IPS DF 6.9 (cell line): ENCODE measurements around the gene LY6G6D.
A peak's percentile ranks its signal among the peaks of the same experiment; 100 is the strongest.

Source experiments
- DNase-seq: peaks from one replicate; pipeline ENCODE4 v3.0.0-alpha.2; 2013; ENCODE audit warnings: low read depth, low spot score
- H3K27ac ChIP-seq: one replicate; pipeline ENCODE4 v1.5.1; 2013; ENCODE audit warnings: low read length, control low read depth
- H3K27me3 ChIP-seq: 2 replicates; pipeline ENCODE4 v1.6.1; 2013; ENCODE audit warnings: mild to moderate bottlenecking, low read length; ENCODE audit not compliant: control insufficient read depth, insufficient read depth
- H3K36me3 ChIP-seq: 2 replicates; pipeline ENCODE4 v1.6.1; 2013; ENCODE audit warnings: low read length; ENCODE audit not compliant: control insufficient read depth, insufficient read depth
- H3K4me1 ChIP-seq: 2 replicates; pipeline ENCODE4 v1.6.1; 2013; ENCODE audit warnings: low read length; ENCODE audit not compliant: control insufficient read depth, insufficient read depth
- H3K4me3 ChIP-seq: 2 replicates; pipeline ENCODE4 v1.5.1; 2013; ENCODE audit warnings: mild to moderate bottlenecking, low read length
- H3K9me3 ChIP-seq: 2 replicates; pipeline ENCODE4 v1.6.1; 2013; ENCODE audit warnings: low read length, inconsistent platforms; ENCODE audit not compliant: control insufficient read depth, insufficient read depth
- WGBS: extraction: QIAGEN DNeasy Blood & Tissue Kit; methylation state at CpG from one replicate; pipeline ENCODE4 v1.1.7; 2013; ENCODE audit warnings: mixed read lengths, missing lambda C conversion rate; ENCODE audit not compliant: insufficient read length, insufficient coverage; 5-methylcytosine and 5-hydroxymethylcytosine counted together

LY6G6D gene

GRCh38 chr6:31727717-31728671 is 12.8 kb downstream of the LY6G6D start:
- no CpG with 5 or more reads among the region's 41 CpGs for WGBS
- Histone ChIP-seq H3K4me1 (peaks cover 2% of the 10 kb centered on the region; the same call in 1 of the 2 replicates), H3K4me3 (no peak overlapping the region)

GRCh38 chr6:31728767-31729514 is 13.8 kb downstream of the LY6G6D start, which contains the start of gene DDAH2:
Gene DDAH2 (minus strand): TSS chr6:31729299. CDS start chr6:31729161, 138 bp downstream.
- no peak within 1 kb of the TSS for H3K27ac ChIP-seq
- DNase-seq, result no peak
- no CpG with 5 or more reads among the region's 36 CpGs for WGBS
- peaks cover 17% of the 10 kb centered on the region; the same call in 1 of the 2 replicates for H3K36me3 ChIP-seq
- H3K4me3 ChIP-seq, result peak within 1 kb of the TSS; percentile 71
- peaks cover 2% of the 10 kb centered on the region; the same call in 1 of the 2 replicates for H3K4me1 ChIP-seq
- no peaks in the 10 kb centered on the region for H3K9me3 ChIP-seq
- H3K27me3 ChIP-seq, result no peaks in the 10 kb centered on the region

More at GRCh38 chr6:31727717-31728671, 12.8 kb downstream of the LY6G6D start:
- no peaks in the 10 kb centered on the region for H3K27me3 ChIP-seq
- peaks cover 13% of the 10 kb centered on the region; the same call in 1 of the 2 replicates for H3K36me3 ChIP-seq
- no peak overlapping the region for H3K27ac ChIP-seq
- no peak for DNase-seq
- H3K9me3 ChIP-seq, result no peaks in the 10 kb centered on the region

GRCh38 chr6:31729515-31729978 is 14.4 kb downstream of the LY6G6D start:
- DNase-seq, result no peak
- no CpG with 5 or more reads among the region's 29 CpGs for WGBS
- Histone ChIP-seq H3K4me3 (peak overlapping the region; percentile 71), H3K27ac (no peak overlapping the region), H3K4me1 (peaks cover 6% of the 10 kb centered on the region), H3K27me3 (no peaks in the 10 kb centered on the region), H3K36me3 (peaks cover 20% of the 10 kb centered on the region; the same call in 1 of the 2 replicates), H3K9me3 (no peaks in the 10 kb centered on the region)

- Histone ChIP-seq H3K9me3 (no peaks in the 10 kb centered on the region), H3K27ac (no peak overlapping the region), H3K36me3 (peaks cover 20% of the 10 kb centered on the region; the same call in 1 of the 2 replicates), H3K27me3 (no peaks in the 10 kb centered on the region), H3K4me3 (peak overlapping the region; percentile 71), H3K4me1 (peaks cover 6% of the 10 kb centered on the region)
- no CpG with 5 or more reads among the region's 46 CpGs for WGBS
- DNase-seq, result no peak
Observed at GRCh38 chr6:31729979-31730630, 15.0 kb downstream of the LY6G6D start.

GRCh38 chr6:31730631-31731086 is 15.5 kb downstream of the LY6G6D start:
- H3K4me1 ChIP-seq, result peaks cover 6% of the 10 kb centered on the region
- no peak overlapping the region for H3K27ac ChIP-seq
- H3K4me3 ChIP-seq, result no peak overlapping the region; the same call in 1 of the 2 replicates
- DNase-seq, result no peak
- peaks cover 20% of the 10 kb centered on the region; the same call in 1 of the 2 replicates for H3K36me3 ChIP-seq
- H3K27me3 ChIP-seq, result no peaks in the 10 kb centered on the region
- H3K9me3 ChIP-seq, result no peaks in the 10 kb centered on the region
- WGBS, result no CpG with 5 or more reads among the region's 11 CpGs

- Histone ChIP-seq H3K4me3 (no peak overlapping the region), H3K27ac (no peak overlapping the region), H3K27me3 (no peaks in the 10 kb centered on the region), H3K4me1 (peaks cover 7% of the 10 kb centered on the region), H3K9me3 (no peaks in the 10 kb centered on the region), H3K36me3 (peaks cover 18% of the 10 kb centered on the region; the same call in 1 of the 2 replicates)
- WGBS, result no CpG with 5 or more reads among the region's 3 CpGs
- DNase-seq, result no peak
Observed at GRCh38 chr6:31732029-31732428, 16.9 kb downstream of the LY6G6D start.

GRCh38 chr6:31733734-31734133 is 18.6 kb downstream of the LY6G6D start:
- Histone ChIP-seq H3K9me3 (no peaks in the 10 kb centered on the region), H3K4me3 (no peak overlapping the region), H3K27me3 (no peaks in the 10 kb centered on the region), H3K27ac (no peak overlapping the region), H3K4me1 (peaks cover 13% of the 10 kb centered on the region), H3K36me3 (peaks cover 14% of the 10 kb centered on the region; the same call in 1 of the 2 replicates)
- no CpG with 5 or more reads among the region's 4 CpGs for WGBS
- DNase-seq, result no peak

- Histone ChIP-seq H3K27me3 (no peaks in the 10 kb centered on the region), H3K27ac (no peak overlapping the region), H3K4me1 (peaks cover 15% of the 10 kb centered on the region), H3K36me3 (peaks cover 14% of the 10 kb centered on the region; the same call in 1 of the 2 replicates), H3K9me3 (no peaks in the 10 kb centered on the region), H3K4me3 (peak overlapping the region; percentile 91; the same call in 1 of the 2 replicates)
- no CpG with 5 or more reads among the region's 2 CpGs for WGBS
- DNase-seq, result no peak
Observed at GRCh38 chr6:31734247-31734820, 19.2 kb downstream of the LY6G6D start.

GRCh38 chr6:31734821-31735406 is 19.8 kb downstream of the LY6G6D start:
- H3K36me3 ChIP-seq, result peaks cover 14% of the 10 kb centered on the region; the same call in 1 of the 2 replicates
- H3K27me3 ChIP-seq, result no peaks in the 10 kb centered on the region
- H3K27ac ChIP-seq, result no peak overlapping the region
- WGBS, result no CpG with 5 or more reads among the region's 18 CpGs
- no peaks in the 10 kb centered on the region for H3K9me3 ChIP-seq
- H3K4me1 ChIP-seq, result peaks cover 15% of the 10 kb centered on the region
- DNase-seq, result no peak
- H3K4me3 ChIP-seq, result peak overlapping the region; percentile 91; the same call in 1 of the 2 replicates
